ENCODE results near the gene SH2B3.
A peak's percentile ranks its signal among the peaks of the same experiment; 100 is the strongest.
"Not testable (repeated sequence)": the region's sequence is repeated elsewhere in the genome, so short reads cannot be mapped to it uniquely, and the experiment has no call there.

The SH2B3 gene

GRCh38 chr12:111387747-111388323 is 17.9 kb upstream of the SH2B3 start:
- no peak for DNase-seq

DNA sequence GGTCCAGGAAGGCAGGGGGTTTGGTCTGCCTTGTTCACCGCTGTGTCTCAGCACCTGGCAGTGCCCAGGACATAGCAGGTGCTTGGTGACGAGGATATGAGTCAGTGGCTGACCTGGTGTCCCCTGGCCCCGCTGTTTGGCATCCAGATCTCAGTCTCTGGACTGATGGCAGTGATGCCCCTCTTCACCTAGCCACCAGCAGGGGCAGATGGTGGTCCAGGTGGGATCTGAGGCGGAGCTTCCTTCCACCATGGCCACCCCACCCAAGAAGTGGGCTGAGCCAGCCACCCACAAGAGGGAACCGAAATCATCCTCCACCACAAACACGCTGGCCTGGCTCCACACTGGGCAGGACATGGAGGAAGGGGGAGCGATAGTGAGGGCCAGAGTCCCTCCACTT is 16.1 kb upstream of the SH2B3 start:
- no peak for DNase-seq

- DNase-seq: no peak
Measured at GRCh38 chr12:111390910-111391309, 14.8 kb upstream of the SH2B3 start.

DNA sequence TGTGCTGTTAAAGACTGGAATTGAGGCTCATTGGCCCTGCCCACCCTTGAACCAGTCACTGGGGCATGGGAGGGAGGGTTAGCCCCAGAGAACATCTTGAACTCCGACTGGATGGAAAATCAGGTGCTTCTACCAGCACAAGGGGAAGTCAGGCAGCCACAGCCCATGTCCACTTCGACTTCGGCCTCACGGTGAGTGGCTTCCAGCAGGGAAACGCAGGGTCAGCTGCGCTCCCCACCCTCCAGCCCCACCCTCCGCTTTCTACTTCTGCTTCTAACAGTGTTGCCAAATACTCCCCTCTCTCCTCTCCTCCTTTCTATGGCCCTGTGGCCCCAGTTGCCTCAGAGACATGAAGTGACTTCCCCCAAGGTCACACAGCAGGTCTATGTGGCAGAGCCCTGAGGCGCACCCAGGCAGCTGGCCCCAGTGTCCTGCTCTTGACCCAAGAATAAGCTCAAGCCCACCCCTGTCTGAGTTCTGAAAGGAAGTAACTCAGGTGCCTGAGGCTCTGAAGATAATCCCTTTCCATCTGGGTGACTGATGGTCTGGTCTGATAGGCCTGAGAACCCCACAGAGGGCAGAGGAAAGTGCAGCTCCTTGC is 11.9 kb upstream of the SH2B3 start:
- no peak for DNase-seq

DNA sequence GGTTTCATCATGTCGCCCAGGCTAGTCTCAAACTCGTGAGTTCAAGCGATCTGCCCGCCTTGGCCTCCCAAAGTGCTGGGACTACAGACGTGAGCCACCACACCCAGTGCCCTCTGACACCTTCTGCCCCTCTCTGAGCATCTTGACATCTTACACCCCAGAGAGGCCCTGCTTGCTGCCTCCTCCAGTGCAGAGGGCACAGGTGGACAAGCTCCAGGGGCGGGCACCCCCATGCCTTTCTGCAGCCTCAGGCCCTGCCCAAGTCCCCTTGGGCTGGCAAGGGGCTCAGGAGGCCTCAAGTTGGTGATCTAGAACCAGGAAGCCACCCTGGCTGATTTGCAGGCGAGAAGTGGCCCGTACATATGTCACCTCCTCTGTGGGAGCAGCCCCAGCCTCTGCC is 11.2 kb upstream of the SH2B3 start:
- DNase-seq: no peak

- DNase-seq: no peak
Measured at GRCh38 chr12:111395336-111396187, 10.2 kb upstream of the SH2B3 start.

DNA sequence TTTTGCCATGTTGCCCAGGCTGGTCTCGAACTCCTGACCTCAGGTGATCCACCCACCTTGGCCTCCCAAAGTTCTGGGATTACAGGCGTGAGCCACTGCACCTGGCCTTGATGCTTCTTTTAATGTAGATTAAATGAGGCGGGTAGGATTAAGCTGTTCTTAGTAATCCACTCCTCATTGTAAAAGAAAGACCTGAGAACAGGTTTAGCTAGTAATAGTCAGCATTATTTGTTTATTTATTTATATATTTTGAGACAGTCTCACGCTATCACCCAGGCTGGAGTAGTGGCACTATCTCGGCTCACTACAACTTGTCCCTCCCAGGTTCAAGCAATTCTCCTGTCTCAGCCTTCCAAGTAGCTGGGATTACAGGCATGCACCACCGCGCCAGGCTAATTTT is 9.5 kb upstream of the SH2B3 start:
- not testable (repeated sequence) for DNase-seq

GRCh38 chr12:111396726-111397445 is 8.8 kb upstream of the SH2B3 start:
- peak; percentile 92 for DNase-seq

DNA sequence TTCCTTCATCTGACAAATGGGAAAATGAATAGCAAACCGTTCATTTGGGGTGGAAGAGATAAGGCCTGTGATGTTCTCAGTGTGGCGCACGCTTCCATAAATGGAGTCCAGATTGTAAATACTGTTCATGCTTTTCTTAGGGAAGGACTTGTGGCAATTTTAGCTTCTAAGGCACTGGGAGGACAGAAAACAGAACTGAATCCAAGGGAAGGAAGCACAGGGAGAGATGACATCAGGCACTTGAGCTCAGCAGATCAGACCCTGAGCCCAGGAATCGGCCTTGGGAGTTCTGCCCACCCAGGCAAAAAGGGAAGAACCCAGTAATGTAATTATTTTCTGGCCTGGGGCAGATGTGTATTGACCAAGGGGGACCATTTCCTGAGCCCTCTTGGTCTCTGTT is 7.2 kb upstream of the SH2B3 start:
- no peak for DNase-seq

- DNase-seq: not testable (repeated sequence)
Measured at GRCh38 chr12:111399741-111400404, 5.8 kb upstream of the SH2B3 start.

- DNase-seq: no peak
Measured at GRCh38 chr12:111401167-111401605, 4.5 kb upstream of the SH2B3 start.

- DNase-seq: not testable (repeated sequence)
Measured at GRCh38 chr12:111402490-111402824, 3.3 kb upstream of the SH2B3 start.

GRCh38 chr12:111404362-111405148 is 1.2 kb upstream of the SH2B3 start:
- DNase-seq: peak; percentile 88

GRCh38 chr12:111405149-111405858 is 419 bp upstream of the SH2B3 start:
- DNase-seq: peak; percentile 99

DNA sequence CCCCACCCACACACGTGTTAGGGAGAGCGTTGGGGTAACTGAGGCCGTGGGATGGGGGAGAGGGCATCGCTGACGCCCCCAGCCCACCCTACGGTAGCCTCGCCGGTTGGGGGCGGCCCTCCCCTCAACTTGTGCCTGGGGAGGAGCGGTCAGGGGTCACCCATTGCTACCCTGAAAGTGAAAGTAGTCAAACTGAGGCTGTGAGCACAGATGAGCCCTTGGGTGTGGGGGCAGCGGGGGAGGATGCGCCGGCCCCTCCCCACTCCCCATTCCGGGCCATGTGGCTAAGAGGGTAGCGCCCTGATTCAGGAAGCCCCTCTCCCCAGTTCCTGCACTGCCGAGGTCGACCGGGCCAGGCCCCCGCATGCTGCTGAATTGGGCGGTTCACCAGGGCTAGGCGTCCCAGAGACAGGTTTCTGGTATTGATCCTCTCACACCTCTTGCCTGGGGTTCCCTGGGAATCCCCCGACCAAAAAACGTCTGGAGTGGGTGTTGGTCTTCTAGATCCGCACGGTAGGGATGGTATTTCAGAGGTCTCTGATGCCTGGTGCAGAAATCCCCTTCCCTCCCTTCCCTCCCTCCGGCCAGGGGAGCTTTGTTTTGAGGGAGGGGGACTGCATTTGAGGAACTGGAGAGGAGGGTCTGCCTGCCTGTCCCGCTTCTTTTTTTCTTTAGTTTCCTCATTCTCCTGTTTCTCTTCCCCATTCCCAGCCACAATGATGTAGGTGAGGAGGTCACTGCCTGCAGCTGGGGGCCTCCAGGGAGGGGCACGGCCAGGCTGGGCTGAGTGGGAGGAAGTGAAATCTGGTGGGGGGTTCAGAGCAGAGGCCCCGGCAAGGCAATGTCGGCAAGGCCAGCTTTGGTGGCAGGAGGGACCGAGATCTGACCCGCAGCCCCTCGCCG is 1.0 kb downstream of the SH2B3 start:
- DNase-seq: peak; percentile 72

- DNase-seq: no peak
Measured at GRCh38 chr12:111407377-111408115, 1.8 kb downstream of the SH2B3 start.

DNA sequence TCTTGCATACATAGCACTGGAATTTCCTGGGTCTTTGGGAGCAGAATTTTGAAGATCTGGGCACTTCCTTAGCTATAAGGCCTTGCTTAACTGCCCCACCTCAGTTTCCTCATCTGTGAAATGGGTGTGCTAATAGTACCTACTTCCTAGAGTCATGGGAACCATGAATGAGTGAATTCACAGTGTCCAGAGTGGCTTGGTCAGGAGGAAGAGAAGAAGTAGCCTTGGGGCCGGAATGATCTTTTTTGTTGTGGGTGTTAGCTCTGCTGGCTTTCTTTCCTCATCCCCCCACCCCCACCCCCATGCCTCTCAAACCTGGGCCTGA is 2.4 kb downstream of the SH2B3 start:
- DNase-seq: no peak

DNA sequence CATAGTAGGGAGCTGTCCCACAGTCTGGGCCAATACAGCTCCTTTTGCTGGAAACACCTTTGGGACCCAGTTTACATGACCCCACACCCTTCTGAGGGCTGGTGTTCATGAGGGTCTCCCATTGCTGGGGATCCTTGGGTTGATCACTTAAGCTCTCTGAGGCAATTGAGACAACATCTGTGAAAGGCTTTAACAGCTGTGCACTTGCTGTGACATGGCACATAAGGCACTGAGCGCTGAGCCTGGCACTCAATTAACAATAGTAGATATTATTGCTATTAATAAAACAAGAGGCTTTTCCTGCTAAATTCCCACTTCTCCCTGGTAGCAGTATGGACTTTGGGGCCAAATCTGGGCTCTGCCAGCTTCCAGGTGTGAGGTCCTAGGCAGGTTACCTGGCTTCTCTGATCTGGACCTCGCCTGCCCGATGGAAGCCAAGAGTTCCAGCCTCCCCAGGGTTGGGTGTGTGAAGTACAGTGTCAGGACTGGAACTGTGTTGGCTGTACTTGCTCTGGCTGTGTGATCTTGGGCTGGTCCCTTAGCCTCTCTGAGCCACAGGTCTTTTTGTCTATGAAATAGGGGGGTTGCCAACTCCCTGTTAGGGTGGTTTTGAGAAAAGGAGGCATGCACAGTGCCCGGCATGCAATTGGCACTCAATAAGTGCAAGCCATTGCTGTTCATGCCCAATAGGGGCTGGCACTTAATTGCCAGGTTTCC is 3.1 kb downstream of the SH2B3 start:
- DNase-seq: no peak

- DNase-seq: no peak
Measured at GRCh38 chr12:111409403-111409779, 3.7 kb downstream of the SH2B3 start.

Data from stimulated activated CD4-positive, alpha-beta T cell treated with anti-CD3 and anti-CD28 coated beads, Interleukin-15, amount 100 ng/mL, for 24 hours (primary cell).